Sigmoid colon (tissue), 7 donors: ENCODE data around the gene PPT2. TPM values are rescaled to one million over a fixed set of nuclear protein-coding genes. Genes with fewer than 3 reads are reported as not detected.

Experiments used
- DNase-seq: peaks from one replicate; pipeline ENCODE4 v3.0.0-alpha.2; 2019
- H3K27ac ChIP-seq, 4 donors: fragments of 200-600 bp; sonication (generic); one replicate each; pipeline ENCODE4 v1.5.1; 2016 to 2019; ENCODE audit warnings: mild to moderate bottlenecking in 1 of 4
- H3K27me3 ChIP-seq, 3 donors: fragments of 200-600 bp; sonication (generic); one replicate each; pipeline ENCODE4 v1.5.1; 2019; ENCODE audit warnings: mild to moderate bottlenecking in 1 of 3
- H3K36me3 ChIP-seq, 4 donors: fragments of 200-600 bp; sonication (generic); one replicate each; pipeline ENCODE4 v1.5.1; 2016 to 2019
- H3K4me1 ChIP-seq, 4 donors: fragments of 200-600 bp; sonication (generic); one replicate each; pipeline ENCODE4 v1.5.1; 2017 to 2019
- H3K4me3 ChIP-seq, 4 donors: fragments of 200-600 bp; sonication (generic); one replicate each; pipeline ENCODE4 v1.5.1; 2017 to 2019; ENCODE audit warnings: mild to moderate bottlenecking in 2 of 4, moderate library complexity in 1 of 4
- H3K9me3 ChIP-seq, 4 donors: fragments of 200-600 bp in 3 of 4; sonication (generic) in 3 of 4; one replicate each; pipeline versions ENCODE4 v1.5.1 to v1.6.1; 2013 to 2019
- CTCF ChIP-seq, 4 experiments: fragments of 450-650 bp in 3 of 4; fragments of 200-600 bp in 1 of 4; IDR thresholded peaks; one replicate each; pipeline ENCODE4 v1.5.1; 2016 to 2019; ENCODE audit warnings: antibody characterized with exemption in 4 of 4, mild to moderate bottlenecking in 3 of 4, moderate library complexity in 2 of 4
- EP300 ChIP-seq, 4 donors: sonication (generic); formaldehyde crosslinking; IDR thresholded peaks; one replicate each; pipeline ENCODE4 v1.6.1; 2017; ENCODE audit warnings: antibody characterized with exemption in 4 of 4
- POLR2A ChIP-seq, 2 donors: fragments of 450-650 bp; IDR thresholded peaks; one replicate each; pipeline ENCODE4 v1.6.1; 2016; ENCODE audit warnings: antibody characterized with exemption in 2 of 2, mild to moderate bottlenecking in 2 of 2, moderate library complexity in 2 of 2
- POLR2AphosphoS5 ChIP-seq, 4 donors: sonication (generic); formaldehyde crosslinking; IDR thresholded peaks; one replicate each; pipeline ENCODE4 v1.6.1; 2017; ENCODE audit warnings: antibody characterized with exemption in 4 of 4
- WGBS, 2 donors: extraction: QIAGEN DNeasy Blood & Tissue Kit; methylation state at CpG; one replicate each; pipeline ENCODE4 v1.1.7; 2013; 5-methylcytosine and 5-hydroxymethylcytosine counted together
- intact Hi-C: fragments of 100-400 bp; cut with DNase I; formaldehyde crosslinking; loops from one replicate; pipeline ENCODE4 v1.15.1; 2023
- polyA plus RNA-seq, 3 donors: library from polyadenylated mRNA; stranded (reverse); fragments of 200-250 nt; gene quantifications; one replicate each; pipeline ENCODE4 v1.2.3, GENCODE V29; 2013
- total RNA-seq, 4 donors: library from RNA; depleted of rRNA; stranded (reverse); fragments of >200 nt; gene quantifications; one replicate each; pipeline ENCODE4 v1.1.0, GENCODE V29; 2016
- donor health status: healthy with polysubstance abuse.
- donor health status: Bipolar disorder and iron deficiency.
- donor health status: healthy.

PPT2 gene
- total and polyA plus RNA-seq, 7 donors = 3.0 to 126 (median 15.5) TPM

GRCh38 chr6:32196682-32197616 lies 43.0 kb downstream of the PPT2 start:
- TF ChIP-seq EP300 (IDR thresholded peaks at IDR 0.05) (no peak), POLR2AphosphoS5 (IDR thresholded peaks at IDR 0.05) (peak in 1 of 4 donors; percentile 18)
- Histone ChIP-seq H3K4me1 (peaks cover 0 to 25% (median 23%) of the 10 kb centered on the region in 4 donors), H3K9me3 (no peaks in the 10 kb centered on the region), H3K27ac (peak overlapping the region; percentile 93 to 100 (median 100)), H3K27me3 (no peaks in the 10 kb centered on the region), H3K4me3 (peak overlapping the region; percentile 68 to 91 (median 82)), H3K36me3 (no peaks in the 10 kb centered on the region)
- peak; percentile 80 for DNase-seq
- intact Hi-C loops = loop anchor here (2.0 to 10.0 kb wide), 7 partner anchors 45 to 1218 kb away; partner anchors contain the start of genes BAG6, BRD2, CUTA and DXO
- WGBS, 2 donors = 28 to 39% methylated on average over 28 of the region's 28 CpGs

- no peaks in the 10 kb centered on the region for H3K9me3 ChIP-seq
Measured at GRCh38 chr6:32198345-32198696, 44.4 kb downstream of the PPT2 start.

GRCh38 chr6:32198866-32199265 lies 44.9 kb downstream of the PPT2 start:
- H3K4me3 ChIP-seq = no peak overlapping the region
- TF ChIP-seq POLR2AphosphoS5 (IDR thresholded peaks at IDR 0.05) = no peak
- TF ChIP-seq EP300 (IDR thresholded peaks at IDR 0.05) = no peak
- no peak for TF ChIP-seq CTCF (IDR thresholded peaks at IDR 0.05)
- no peak for TF ChIP-seq POLR2A (IDR thresholded peaks at IDR 0.05)
- DNase-seq = no peak
- H3K36me3 ChIP-seq = no peaks in the 10 kb centered on the region
- H3K4me1 ChIP-seq = peaks cover 0 to 22% (median 18%) of the 10 kb centered on the region in 4 donors
- WGBS, 2 donors = 90 to 91% methylated on average over 17 of the region's 17 CpGs
- no peaks in the 10 kb centered on the region for H3K9me3 ChIP-seq
- H3K27ac ChIP-seq = no peak overlapping the region
- peaks cover 0 to 6% (median 0%) of the 10 kb centered on the region in 3 donors for H3K27me3 ChIP-seq
- intact Hi-C loops = loop anchor here (5.0 to 10.0 kb wide), 6 partner anchors 47 to 1216 kb away; partner anchors contain the start of genes BAG6, BRD2, CUTA and DXO

More at GRCh38 chr6:32198345-32198696, 44.4 kb downstream of the PPT2 start:
- Histone ChIP-seq H3K36me3 (no peaks in the 10 kb centered on the region), H3K27ac (no peak overlapping the region), H3K4me1 (peaks cover 0 to 22% (median 18%) of the 10 kb centered on the region in 4 donors), H3K27me3 (peaks cover 0 to 6% (median 0%) of the 10 kb centered on the region in 3 donors), H3K4me3 (no peak overlapping the region)
- no peak for DNase-seq
- WGBS, 2 donors = 66 to 87% methylated on average over 3 of the region's 3 CpGs
- intact Hi-C loops = loop anchor here (5.0 to 10.0 kb wide), 6 partner anchors 46 to 1216 kb away; partner anchors contain the start of genes BAG6, BRD2, CUTA and DXO
- TF ChIP-seq POLR2AphosphoS5 (IDR thresholded peaks at IDR 0.05) = no peak

- TF ChIP-seq CTCF (IDR thresholded peaks at IDR 0.05) (no peak), POLR2AphosphoS5 (IDR thresholded peaks at IDR 0.05) (no peak), POLR2A (IDR thresholded peaks at IDR 0.05) (no peak), EP300 (IDR thresholded peaks at IDR 0.05) (no peak)
- DNase-seq = no peak
- Histone ChIP-seq H3K36me3 (no peaks in the 10 kb centered on the region), H3K9me3 (no peaks in the 10 kb centered on the region), H3K4me1 (peaks cover 0 to 10% (median 8%) of the 10 kb centered on the region in 4 donors), H3K27me3 (peaks cover 0 to 6% (median 0%) of the 10 kb centered on the region in 3 donors), H3K27ac (no peak overlapping the region), H3K4me3 (no peak overlapping the region)
- intact Hi-C loops = no loop called here
- WGBS, 2 donors = 79 to 89% methylated on average over 13 of the region's 13 CpGs
Measured at GRCh38 chr6:32200711-32201475, 47.0 kb downstream of the PPT2 start.

- H3K9me3 ChIP-seq = no peaks in the 10 kb centered on the region
- TF ChIP-seq POLR2AphosphoS5 (IDR thresholded peaks at IDR 0.05) (no peak), POLR2A (IDR thresholded peaks at IDR 0.05) (no peak), EP300 (IDR thresholded peaks at IDR 0.05) (no peak), CTCF (IDR thresholded peaks at IDR 0.05) (no peak)
- H3K36me3 ChIP-seq = no peaks in the 10 kb centered on the region
- no peak for DNase-seq
- intact Hi-C loops = no loop called here
- H3K27me3 ChIP-seq = peaks cover 0 to 6% (median 0%) of the 10 kb centered on the region in 3 donors
- no peak overlapping the region for H3K27ac ChIP-seq
- H3K4me1 ChIP-seq = peaks cover 0 to 2% (median 2%) of the 10 kb centered on the region in 4 donors
- WGBS, 2 donors = 85 to 88% methylated on average over 9 of the region's 9 CpGs
- no peak overlapping the region for H3K4me3 ChIP-seq
Measured at GRCh38 chr6:32202186-32202585, 48.2 kb downstream of the PPT2 start.
